A549 (cell line): ENCODE data around the gene ELAPOR1.

ENCODE experiments used
- CTCF ChIP-seq: fragments of >200 bp; sonication (Bioruptor Twin); formaldehyde crosslinking; IDR thresholded peaks from 3 replicates; pipeline ENCODE4 v1.5.1; 2016
- EP300 ChIP-seq, 2 experiments: fragments of >200 bp; sonication (Bioruptor Twin); formaldehyde crosslinking; IDR thresholded peaks; 2 replicates in 1 of 2; 3 replicates in 1 of 2; pipeline ENCODE4 v1.6.1; 2016 to 2017
- ESRRA ChIP-seq: fragments of 150-350 bp; IDR thresholded peaks from 2 replicates; pipeline ENCODE4 v1.6.1; 2014; ENCODE audit warnings: mild to moderate bottlenecking, low read length, borderline replicate concordance
- HMGXB4 ChIP-seq: fragments of 250-450 bp; sonication (Bioruptor Pico); IDR thresholded peaks from 2 replicates; pipeline ENCODE4 v1.5.0; 2021; ENCODE audit warnings: mild to moderate bottlenecking, moderate library complexity, borderline replicate concordance
- HOXA7 ChIP-seq: fragments of 250-450 bp; sonication (Bioruptor Pico); IDR thresholded peaks from 2 replicates; pipeline ENCODE4 v1.5.0; 2020; ENCODE audit warnings: mild to moderate bottlenecking, moderate library complexity
- HOXB5 ChIP-seq: fragments of 250-450 bp; sonication (Bioruptor Pico); IDR thresholded peaks from 2 replicates; pipeline ENCODE4 v1.5.0; 2020; ENCODE audit warnings: mild to moderate bottlenecking, moderate library complexity
- JUN ChIP-seq, 2 experiments: fragments of >200 bp; sonication (Bioruptor Twin); formaldehyde crosslinking; IDR thresholded peaks; 2 replicates in 1 of 2; 3 replicates in 1 of 2; pipeline ENCODE4 v1.6.1; 2016 to 2017
- PHF8 ChIP-seq: fragments of 200-600 bp; sonication (generic); IDR thresholded peaks from 2 replicates; pipeline ENCODE4 v1.6.1; 2016; ENCODE audit warnings: low read depth, mild to moderate bottlenecking, antibody characterized with exemption, moderate library complexity, borderline replicate concordance
- POLR2A ChIP-seq: IDR thresholded peaks from 2 replicates; pipeline ENCODE4 v1.6.1; 2012; ENCODE audit warnings: mild to moderate bottlenecking, low read length
- RNF2 ChIP-seq: fragments of 200-600 bp; sonication (generic); IDR thresholded peaks from 2 replicates; pipeline ENCODE4 v1.6.1; 2016; ENCODE audit warnings: low read depth, mild to moderate bottlenecking, antibody characterized with exemption, moderate library complexity, borderline replicate concordance

- TF ChIP-seq HMGXB4 (CRISPR knock-in tag): no peak
- TF ChIP-seq CTCF: no peak
- no peak for TF ChIP-seq RNF2
- TF ChIP-seq HOXB5 (CRISPR knock-in tag): no peak
- TF ChIP-seq ESRRA: no peak
- no peak for TF ChIP-seq HOXA7 (CRISPR knock-in tag)
- no peak for TF ChIP-seq PHF8
- TF ChIP-seq EP300 (IDR thresholded peaks at IDR 0.05): no peak
- TF ChIP-seq JUN (IDR thresholded peaks at IDR 0.05): no peak
- TF ChIP-seq POLR2A: no peak
These were observed 43.0 kb downstream of the ELAPOR1 start for GRCh38 chr1:109156916-109157385.
